Right lobe of liver (tissue), 6 donors: ENCODE data around the gene COX17. TPM values are rescaled to one million over a fixed set of nuclear protein-coding genes. Genes with fewer than 3 reads are reported as not detected.

Source experiments
- ATAC-seq, 4 donors: fragments of 200-7000 bp; cut with Tn5 transposase; one replicate each; pipeline ENCODE4 v1.9.1; 2020; ENCODE audit warnings: mild to moderate bottlenecking in 4 of 4, moderate library complexity in 4 of 4
- DNase-seq, 3 donors: peaks; one replicate each; pipeline ENCODE4 v3.0.0-alpha.2; 2020
- H3K27ac ChIP-seq, 3 donors: fragments of 200-600 bp; one replicate each; pipeline ENCODE4 v1.8.0; 2022
- H3K27me3 ChIP-seq, 2 donors: fragments of 200-600 bp; one replicate each; pipeline ENCODE4 v1.8.0; 2022
- H3K36me3 ChIP-seq, 4 donors: fragments of 200-600 bp; sonication (generic) in 1 of 4; one replicate each; pipeline versions ENCODE4 v1.5.1 to v1.8.0; 2017 to 2022; ENCODE audit warnings: control low read depth in 1 of 4
- H3K4me1 ChIP-seq, 4 donors: fragments of 200-600 bp; sonication (generic) in 1 of 4; one replicate each; pipeline versions ENCODE4 v1.5.1 to v1.8.0; 2017 to 2022; ENCODE audit warnings: control low read depth in 1 of 4
- H3K4me3 ChIP-seq, 3 donors: fragments of 200-600 bp; one replicate each; pipeline ENCODE4 v1.8.0; 2022
- H3K9me3 ChIP-seq, 4 donors: fragments of 200-600 bp; sonication (generic) in 1 of 4; one replicate each; pipeline versions ENCODE4 v1.5.1 to v1.8.0; 2017 to 2022; ENCODE audit warnings: control low read depth in 1 of 4
- CTCF ChIP-seq, 4 donors: fragments of 200-600 bp in 3 of 4; fragments of 450-650 bp in 1 of 4; IDR thresholded peaks; one replicate each; pipeline versions ENCODE4 v1.5.1 to v1.8.0; 2016 to 2022; ENCODE audit warnings: antibody characterized with exemption in 4 of 4, mild to moderate bottlenecking in 2 of 4
- POLR2A ChIP-seq: fragments of 450-650 bp; IDR thresholded peaks from one replicate; pipeline ENCODE4 v1.6.1; 2017; ENCODE audit warnings: antibody characterized with exemption, mild to moderate bottlenecking
- WGBS: methylation state at CpG from one replicate; pipeline ENCODE4 v1.1.6; 2018; ENCODE audit warnings: low coverage, low lambda C conversion rate; ENCODE audit not compliant: insufficient coverage; ENCODE audit errors: missing lambda C conversion rate; 5-methylcytosine and 5-hydroxymethylcytosine counted together
- intact Hi-C, 2 donors: fragments of 100-400 bp; cut with DNase I; formaldehyde crosslinking; loops; one replicate each; pipeline versions ENCODE4 v1.11.2 to v1.14.1; 2022
- total RNA-seq, 6 experiments: library from RNA; depleted of rRNA in 2 of 6; stranded (reverse); fragments of >200 nt in 2 of 6; fragmentation: NEBNext Ultra II Directional in 3 of 6; extraction: Animal tissue kit (Norgen Biotek cat#: 25700) in 3 of 6; gene quantifications; one replicate each; pipeline versions ENCODE4 v1.1.0 to v1.2.4, GENCODE V29; 2016 to 2023
- donor health status: DM: no; HTN: yes; CAD: no.
- donor health status: DM: no; HTN: no; CAD: no.
- donor health status: DM: no; HTN: no; CAD: no.
- donor health status: DM: no; HTN: yes; CAD: no.
- donor health status: DM: no; HTN: yes; CAD: no.

COX17 gene
- total RNA-seq, 6 experiments from 2014 or later = 23.9 to 40.8 (median 33.0) TPM

GRCh38 chr3:119658994-119659393, 18.2 kb downstream of the COX17 start:
- H3K27ac ChIP-seq = no peak overlapping the region

GRCh38 chr3:119657887-119658702, 19.1 kb downstream of the COX17 start:
- Histone ChIP-seq H3K36me3 (no peaks in the 10 kb centered on the region), H3K4me1 (no peaks in the 10 kb centered on the region), H3K4me3 (no peak overlapping the region), H3K27ac (no peak overlapping the region), H3K9me3 (no peaks in the 10 kb centered on the region), H3K27me3 (no peaks in the 10 kb centered on the region)
- intact Hi-C loops = no loop called here
- TF ChIP-seq POLR2A = no peak
- TF ChIP-seq CTCF (IDR thresholded peaks at IDR 0.05) = no peak
- DNase-seq = no peak
- ATAC-seq = peak in 3 of 4 donors; percentile 44 to 61 (median 50)
- 79% methylated on average over 4 of the region's 4 CpGs for WGBS

More at GRCh38 chr3:119658994-119659393, 18.2 kb downstream of the COX17 start:
- intact Hi-C loops = no loop called here
- Histone ChIP-seq H3K36me3 (no peaks in the 10 kb centered on the region), H3K4me1 (no peaks in the 10 kb centered on the region), H3K4me3 (no peak overlapping the region), H3K27me3 (no peaks in the 10 kb centered on the region), H3K9me3 (no peaks in the 10 kb centered on the region)
- ATAC-seq (no peak), DNase-seq (no peak)
- WGBS = 100% methylated on average over 1 of the region's 2 CpGs
- TF ChIP-seq CTCF (IDR thresholded peaks at IDR 0.05) (no peak), POLR2A (no peak)

- DNase-seq (no peak), ATAC-seq (peak in 3 of 4 donors; percentile 45 to 68 (median 54))
- Histone ChIP-seq H3K36me3 (no peaks in the 10 kb centered on the region), H3K9me3 (no peaks in the 10 kb centered on the region), H3K27ac (no peak overlapping the region), H3K27me3 (no peaks in the 10 kb centered on the region), H3K4me3 (no peak overlapping the region), H3K4me1 (no peaks in the 10 kb centered on the region)
- intact Hi-C loops = no loop called here
- TF ChIP-seq POLR2A = no peak
- TF ChIP-seq CTCF (IDR thresholded peaks at IDR 0.05) = no peak
- WGBS = 25% methylated on average over 2 of the region's 2 CpGs
These were observed 23.3 kb downstream of the COX17 start for GRCh38 chr3:119653876-119654275.

- H3K36me3 ChIP-seq = no peaks in the 10 kb centered on the region
- intact Hi-C loops = no loop called here
- TF ChIP-seq POLR2A (no peak), CTCF (IDR thresholded peaks at IDR 0.05) (no peak)
- DNase-seq (no peak), ATAC-seq (peak; percentile 22 to 48 (median 44))
- no peaks in the 10 kb centered on the region for H3K4me1 ChIP-seq
- no peak overlapping the region for H3K27ac ChIP-seq
- no peaks in the 10 kb centered on the region for H3K9me3 ChIP-seq
- H3K27me3 ChIP-seq = no peaks in the 10 kb centered on the region
- no peak overlapping the region for H3K4me3 ChIP-seq
- 30% methylated on average over 4 of the region's 7 CpGs for WGBS
These were observed 24.7 kb downstream of the COX17 start for GRCh38 chr3:119652306-119653033.
